CD1c-positive myeloid dendritic cell (primary cell): ENCODE results near the gene TMEM94.
"Not testable (repeated sequence)": the region's sequence is repeated elsewhere in the genome, so short reads cannot be mapped to it uniquely, and the experiment has no call there.

Experiments
- DNase-seq: peaks from one replicate; pipeline ENCODE4 v3.0.0-alpha.2; 2016; ENCODE audit errors: extremely low spot score

TMEM94 gene

GRCh38 chr17:75476752-75477489, 20.5 kb downstream of the TMEM94 start:
- peak; percentile 16 for DNase-seq

GRCh38 chr17:75477490-75477862, 21.0 kb downstream of the TMEM94 start:
- DNase-seq, result not testable (repeated sequence)

- no peak for DNase-seq
These were observed 22.1 kb downstream of the TMEM94 start for GRCh38 chr17:75478508-75478907.

GRCh38 chr17:75480281-75480680, 23.8 kb downstream of the TMEM94 start:
- no peak for DNase-seq

- DNase-seq, result no peak
These were observed 25.0 kb downstream of the TMEM94 start for GRCh38 chr17:75481194-75482068.

GRCh38 chr17:75482098-75482942, 25.9 kb downstream of the TMEM94 start:
- no peak for DNase-seq

DNA sequence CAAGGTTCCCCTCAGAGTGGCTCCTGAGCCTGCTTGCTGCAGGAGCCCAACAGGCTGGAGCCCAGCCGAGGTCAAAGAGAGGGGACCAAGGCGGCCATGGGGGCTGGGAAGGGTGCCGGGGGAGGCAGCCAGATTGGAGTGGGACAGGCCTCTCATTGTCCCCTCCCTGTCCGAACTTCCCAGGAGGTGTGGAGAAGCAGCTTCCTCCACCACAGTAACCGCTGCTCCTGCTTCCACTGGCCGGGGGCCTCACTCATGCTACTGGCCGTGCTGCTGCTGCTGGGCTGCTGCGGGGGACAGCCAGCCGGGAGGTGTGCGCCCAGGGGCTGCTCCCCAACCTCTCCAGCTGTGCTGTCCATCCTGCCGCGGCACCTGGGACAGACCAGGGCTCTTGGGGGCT, 29.3 kb downstream of the TMEM94 start:
- no peak for DNase-seq

DNA sequence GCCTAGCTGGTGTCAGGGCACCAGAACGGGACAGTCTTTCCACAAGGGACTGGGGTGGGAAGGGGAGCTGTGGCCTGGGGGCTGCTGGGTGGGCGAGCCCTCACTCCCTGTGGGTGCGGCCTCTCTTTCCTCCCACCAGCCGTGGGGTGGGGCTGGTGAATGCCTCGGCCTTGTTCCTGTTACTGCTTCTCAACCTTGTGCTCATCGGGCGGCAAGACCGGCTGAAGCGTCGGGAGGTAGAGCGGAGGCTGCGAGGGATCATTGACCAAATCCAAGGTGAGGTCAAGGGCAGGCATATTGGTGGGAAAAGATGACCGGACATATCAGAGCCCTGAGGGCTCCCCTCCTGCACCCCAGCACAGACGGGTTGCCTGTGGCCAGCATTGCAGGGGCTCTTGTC, 29.7 kb downstream of the TMEM94 start:
- DNase-seq, result peak; percentile 4

DNA sequence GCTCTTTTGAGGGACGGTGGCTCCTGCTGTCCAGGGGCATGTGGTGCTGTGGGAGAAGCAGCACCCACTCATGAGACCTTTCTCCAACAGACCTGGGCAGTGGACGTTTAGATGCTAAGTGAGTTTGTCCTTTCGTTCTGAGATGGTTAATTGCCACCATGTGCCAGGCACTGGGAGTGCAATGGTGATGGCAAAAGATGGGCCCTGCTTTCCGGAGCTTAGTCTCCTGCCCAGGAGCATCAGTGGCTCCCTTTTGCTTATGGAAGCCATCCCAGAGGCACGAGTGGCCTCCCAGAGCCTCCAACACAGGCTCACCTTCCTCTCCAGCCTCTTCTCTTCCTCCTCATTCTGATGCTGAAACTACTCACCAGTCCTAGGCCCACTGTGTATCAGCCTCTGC, 30.5 kb downstream of the TMEM94 start:
- DNase-seq, result no peak

GRCh38 chr17:75487351-75488070, 31.1 kb downstream of the TMEM94 start:
- peak; percentile 66 for DNase-seq

- no peak for DNase-seq
These were observed 32.5 kb downstream of the TMEM94 start for GRCh38 chr17:75488693-75489510.

GRCh38 chr17:75489511-75489955, 33.1 kb downstream of the TMEM94 start:
- no peak for DNase-seq

DNA sequence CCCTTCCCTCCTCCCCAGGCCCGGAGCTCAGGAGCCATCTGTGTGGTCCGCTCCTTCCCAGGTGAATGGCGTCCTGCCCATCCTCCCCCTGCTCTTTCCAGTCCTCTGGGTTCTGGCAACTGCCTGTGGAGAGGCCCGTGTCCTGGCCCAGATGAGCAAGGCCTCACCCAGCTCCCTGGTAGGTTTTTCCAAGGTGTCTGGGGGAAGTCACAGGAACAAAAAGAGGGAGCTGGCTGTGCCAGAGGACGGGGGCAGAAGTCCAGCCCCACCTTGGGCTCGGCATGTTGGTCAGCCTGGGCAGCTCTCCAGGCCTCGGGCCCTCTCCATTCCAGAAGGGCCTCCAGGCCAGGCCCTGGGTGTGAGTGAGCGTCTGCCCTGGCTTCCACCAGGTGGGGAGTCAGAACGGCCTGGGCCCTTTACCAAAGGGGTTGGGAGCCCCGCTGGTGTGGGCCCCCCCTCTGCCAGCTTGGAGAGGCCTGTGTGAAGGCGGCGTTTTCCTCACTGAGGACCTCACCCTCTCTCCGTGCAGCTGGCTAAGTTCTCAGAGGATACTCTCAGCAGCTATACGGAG, 33.8 kb downstream of the TMEM94 start:
- DNase-seq, result no peak

GRCh38 chr17:75490953-75491649, 34.7 kb downstream of the TMEM94 start:
- no peak for DNase-seq

- DNase-seq, result no peak
These were observed 35.2 kb downstream of the TMEM94 start for GRCh38 chr17:75491680-75492079.

GRCh38 chr17:75492555-75493168, 36.2 kb downstream of the TMEM94 start:
- DNase-seq, result no peak

DNA sequence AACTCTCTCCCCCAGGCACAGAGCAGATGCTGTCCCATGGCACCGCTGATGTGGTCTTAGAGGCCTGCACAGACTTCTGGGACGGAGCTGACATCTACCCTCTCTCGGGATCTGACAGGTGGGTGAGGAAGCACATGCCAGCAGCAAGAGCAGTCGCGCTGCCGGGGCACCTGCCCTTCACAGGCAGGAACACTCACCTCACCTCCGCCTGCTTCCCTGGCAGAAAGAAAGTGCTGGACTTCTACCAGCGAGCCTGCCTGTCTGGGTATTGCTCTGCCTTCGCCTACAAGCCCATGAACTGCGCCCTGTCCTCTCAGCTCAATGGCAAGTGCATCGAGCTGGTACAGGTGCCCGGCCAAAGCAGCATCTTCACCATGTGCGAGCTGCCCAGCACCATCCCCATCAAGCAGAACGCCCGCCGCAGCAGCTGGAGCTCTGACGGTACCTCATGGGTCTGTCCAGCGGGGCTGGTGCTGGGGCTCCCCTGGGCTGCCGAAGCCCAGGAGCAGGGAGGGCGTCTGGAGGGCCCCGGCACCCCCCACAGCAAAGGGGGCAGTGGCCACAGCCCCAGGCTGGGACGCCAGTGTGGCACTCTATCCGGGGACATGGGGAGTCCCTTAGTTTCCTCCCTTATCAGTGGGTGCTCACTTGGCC, 37.2 kb downstream of the TMEM94 start:
- DNase-seq, result no peak

GRCh38 chr17:75494326-75494877, 38.0 kb downstream of the TMEM94 start:
- no peak for DNase-seq
